HFFc6 (cell line): ENCODE data around the gene HTRA3. TPM values are rescaled to one million over a fixed set of nuclear protein-coding genes. Genes with fewer than 3 reads are reported as not detected.

ENCODE experiments used
- DNase-seq: peaks from one replicate; pipeline ENCODE4 v3.0.0-alpha.2; 2018
- H3K27ac Mint-ChIP-seq: 2 replicates; pipeline ENCODE4 v1.8.0; 2020; ENCODE audit warnings: mild to moderate bottlenecking, mixed read lengths
- H3K27me3 Mint-ChIP-seq: 2 replicates; pipeline ENCODE4 v1.8.0; 2021; ENCODE audit warnings: mild to moderate bottlenecking, moderate library complexity, mixed read lengths; ENCODE audit not compliant: insufficient read depth
- H3K36me3 Mint-ChIP-seq: 2 replicates; pipeline ENCODE4 v1.8.0; 2021; ENCODE audit warnings: low read depth, mixed read lengths
- H3K4me1 Mint-ChIP-seq: 2 replicates; pipeline ENCODE4 v1.8.0; 2020; ENCODE audit warnings: low read depth, mixed read lengths
- H3K4me3 Mint-ChIP-seq: 2 replicates; pipeline ENCODE4 v1.8.0; 2020; ENCODE audit warnings: mild to moderate bottlenecking, moderate library complexity, mixed read lengths
- H3K9me3 Mint-ChIP-seq: 2 replicates; pipeline ENCODE4 v1.8.0; 2020; ENCODE audit warnings: mild to moderate bottlenecking, mixed read lengths
- total RNA-seq, 6 experiments: library from RNA; stranded (reverse); fragmentation: NEBNext Ultra II Directional; extraction: Animal tissue kit (Norgen Biotek cat#: 25700); gene quantifications; 2 replicates in 1 of 6; 3 replicates in 5 of 6; pipeline ENCODE4 v1.2.3, GENCODE V29; 2021
- TF ChIP-seq, protein P1 (sequence below): fragments of 200-600 bp; sonication (generic); IDR thresholded peaks from 2 replicates; pipeline ENCODE4 v1.5.0; 2021; ENCODE audit warnings: antibody characterized with exemption, mild to moderate bottlenecking

The HTRA3 gene
- total RNA-seq, 6 experiments from 2014 or later: 4.2 to 7.0 (median 4.8) TPM

DNA sequence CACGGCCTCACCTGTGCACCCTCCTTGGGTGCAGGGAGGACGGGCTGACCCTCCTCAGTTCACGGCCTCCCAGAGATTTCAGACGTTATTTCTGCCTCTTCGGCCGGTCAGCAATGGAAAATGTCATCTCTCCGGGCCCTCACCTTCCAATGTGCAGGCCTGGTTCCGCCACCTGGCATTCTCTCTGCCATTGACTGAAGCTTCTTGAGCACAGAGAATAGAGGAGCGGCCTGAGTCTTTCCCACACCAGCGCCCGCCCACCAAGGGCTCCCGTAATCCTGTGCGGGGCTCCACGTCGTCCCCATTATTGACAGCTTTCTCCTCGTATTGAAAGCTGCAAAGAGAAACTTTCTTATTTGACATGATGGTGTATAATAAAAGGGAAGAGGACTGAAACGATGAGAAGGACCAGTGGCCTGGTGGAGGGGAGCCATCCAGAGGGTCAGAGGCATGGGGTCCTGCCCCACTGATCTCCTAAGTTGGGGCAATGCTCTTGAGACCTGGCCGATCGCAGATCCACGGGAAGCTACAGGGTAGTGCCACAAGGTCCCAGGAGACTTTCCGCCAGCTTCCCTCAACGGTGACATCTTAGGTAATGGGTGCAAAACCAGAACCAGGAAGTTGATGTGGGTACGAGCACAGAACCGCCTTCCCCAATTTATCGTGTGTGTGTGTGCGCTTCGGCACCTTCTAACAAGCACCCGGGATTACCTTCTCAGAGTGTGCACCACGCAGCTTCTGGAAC is 20.6 kb downstream of the HTRA3 start:
- Mint-ChIP-seq H3K4me1 (no peaks in the 10 kb centered on the region), H3K27ac (no peak overlapping the region), H3K9me3 (no peaks in the 10 kb centered on the region; the same call in 1 of the 2 replicates), H3K36me3 (peaks cover 6% of the 10 kb centered on the region; the same call in 1 of the 2 replicates), H3K4me3 (no peak overlapping the region), H3K27me3 (no peaks in the 10 kb centered on the region; the same call in none of the 2 replicates)
- TF ChIP-seq, protein P1, sequence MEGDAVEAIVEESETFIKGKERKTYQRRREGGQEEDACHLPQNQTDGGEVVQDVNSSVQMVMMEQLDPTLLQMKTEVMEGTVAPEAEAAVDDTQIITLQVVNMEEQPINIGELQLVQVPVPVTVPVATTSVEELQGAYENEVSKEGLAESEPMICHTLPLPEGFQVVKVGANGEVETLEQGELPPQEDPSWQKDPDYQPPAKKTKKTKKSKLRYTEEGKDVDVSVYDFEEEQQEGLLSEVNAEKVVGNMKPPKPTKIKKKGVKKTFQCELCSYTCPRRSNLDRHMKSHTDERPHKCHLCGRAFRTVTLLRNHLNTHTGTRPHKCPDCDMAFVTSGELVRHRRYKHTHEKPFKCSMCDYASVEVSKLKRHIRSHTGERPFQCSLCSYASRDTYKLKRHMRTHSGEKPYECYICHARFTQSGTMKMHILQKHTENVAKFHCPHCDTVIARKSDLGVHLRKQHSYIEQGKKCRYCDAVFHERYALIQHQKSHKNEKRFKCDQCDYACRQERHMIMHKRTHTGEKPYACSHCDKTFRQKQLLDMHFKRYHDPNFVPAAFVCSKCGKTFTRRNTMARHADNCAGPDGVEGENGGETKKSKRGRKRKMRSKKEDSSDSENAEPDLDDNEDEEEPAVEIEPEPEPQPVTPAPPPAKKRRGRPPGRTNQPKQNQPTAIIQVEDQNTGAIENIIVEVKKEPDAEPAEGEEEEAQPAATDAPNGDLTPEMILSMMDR: no peak
- DNase-seq: no peak

DNA sequence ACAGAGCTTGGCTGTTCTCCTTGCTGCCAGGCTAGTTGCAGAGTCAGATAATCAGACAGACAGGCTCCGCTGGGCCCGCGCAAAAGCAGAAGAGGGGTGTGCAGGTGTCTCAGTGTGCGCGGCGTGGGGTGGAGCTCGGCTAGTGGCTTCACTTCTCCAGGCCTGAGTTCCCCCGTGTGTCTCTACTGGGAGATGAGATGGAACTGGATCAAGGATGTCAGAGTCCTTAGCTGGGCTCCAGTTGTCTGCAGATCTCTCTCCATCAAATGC is 21.1 kb downstream of the HTRA3 start:
- Mint-ChIP-seq H3K36me3 (peaks cover 6% of the 10 kb centered on the region; the same call in 1 of the 2 replicates), H3K9me3 (no peaks in the 10 kb centered on the region; the same call in 1 of the 2 replicates), H3K4me1 (no peaks in the 10 kb centered on the region), H3K27ac (no peak overlapping the region), H3K27me3 (no peaks in the 10 kb centered on the region; the same call in none of the 2 replicates), H3K4me3 (no peak overlapping the region)
- TF ChIP-seq, protein P1: no peak
- no peak for DNase-seq

DNA sequence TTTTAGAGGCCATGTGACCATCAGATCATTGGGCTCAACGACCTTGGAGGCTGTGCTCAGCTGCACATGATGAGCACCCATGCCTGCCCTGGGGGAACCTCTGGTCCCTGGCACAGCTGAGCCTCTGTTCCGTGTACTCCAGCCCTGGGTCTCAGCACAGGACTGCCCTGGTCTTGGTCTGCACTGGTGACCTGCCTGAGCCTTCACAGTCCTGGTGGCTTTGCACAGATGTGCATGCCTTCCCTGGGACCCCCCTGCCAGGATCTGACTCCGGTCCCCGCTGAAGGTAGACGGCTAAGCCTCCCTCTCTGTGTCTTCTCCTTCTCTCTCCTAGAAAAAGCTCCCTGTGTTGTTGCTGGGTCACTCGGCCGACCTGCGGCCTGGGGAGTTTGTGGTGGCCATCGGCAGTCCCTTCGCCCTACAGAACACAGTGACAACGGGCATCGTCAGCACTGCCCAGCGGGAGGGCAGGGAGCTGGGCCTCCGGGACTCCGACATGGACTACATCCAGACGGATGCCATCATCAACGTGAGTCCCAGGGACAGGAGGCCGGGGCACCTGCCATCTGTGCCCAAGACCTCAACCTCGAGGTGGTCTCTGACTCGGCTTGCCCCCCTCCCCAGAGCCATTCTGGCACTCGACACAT is 21.6 kb downstream of the HTRA3 start:
- no peak overlapping the region for H3K4me3 Mint-ChIP-seq
- H3K27me3 Mint-ChIP-seq: no peaks in the 10 kb centered on the region; the same call in none of the 2 replicates
- TF ChIP-seq, protein P1: no peak
- peaks cover 6% of the 10 kb centered on the region; the same call in 1 of the 2 replicates for H3K36me3 Mint-ChIP-seq
- no peaks in the 10 kb centered on the region; the same call in 1 of the 2 replicates for H3K9me3 Mint-ChIP-seq
- DNase-seq: no peak
- no peak overlapping the region for H3K27ac Mint-ChIP-seq
- no peaks in the 10 kb centered on the region for H3K4me1 Mint-ChIP-seq

DNA sequence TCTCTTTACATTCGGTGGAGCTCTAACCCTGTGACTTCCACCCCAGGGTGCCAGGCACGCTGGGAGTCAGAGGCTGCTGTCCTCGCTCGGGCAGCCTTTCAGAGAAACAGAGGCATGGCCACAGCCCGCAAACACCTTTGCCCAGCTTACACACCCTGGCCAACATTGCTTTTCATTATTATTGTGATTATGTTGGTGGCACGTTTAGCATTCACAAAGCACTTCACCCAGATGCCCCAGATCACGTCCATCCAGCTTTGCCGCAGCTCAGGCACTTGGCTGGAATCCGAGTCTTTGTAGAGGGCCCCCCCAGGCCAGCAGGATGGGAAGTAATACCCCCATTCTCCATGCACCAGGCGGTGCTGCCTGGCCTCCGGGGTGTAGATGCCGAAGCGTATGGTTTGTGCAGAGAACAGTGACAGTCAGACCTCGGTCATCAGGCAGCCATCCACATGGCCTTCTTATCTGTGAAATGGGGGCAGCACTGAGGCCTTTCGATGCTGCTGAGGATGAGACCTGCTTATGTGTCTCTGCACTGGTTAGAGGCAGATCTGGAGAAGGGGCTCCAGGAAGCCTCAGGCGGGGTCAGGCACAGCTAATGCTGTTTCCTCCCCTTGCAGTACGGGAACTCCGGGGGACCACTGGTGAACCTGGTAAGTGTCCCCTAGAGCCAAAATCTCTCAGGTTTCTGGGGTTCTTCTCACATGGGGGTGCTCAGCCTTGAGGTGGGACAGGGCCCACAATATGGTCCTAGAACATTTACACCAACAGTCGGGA is 22.3 kb downstream of the HTRA3 start:
- H3K4me3 Mint-ChIP-seq: no peak overlapping the region
- H3K9me3 Mint-ChIP-seq: no peaks in the 10 kb centered on the region; the same call in 1 of the 2 replicates
- no peaks in the 10 kb centered on the region for H3K4me1 Mint-ChIP-seq
- TF ChIP-seq, protein P1: no peak
- no peak for DNase-seq
- H3K27ac Mint-ChIP-seq: no peak overlapping the region
- peaks cover 6% of the 10 kb centered on the region; the same call in 1 of the 2 replicates for H3K36me3 Mint-ChIP-seq
- H3K27me3 Mint-ChIP-seq: no peaks in the 10 kb centered on the region; the same call in none of the 2 replicates

DNA sequence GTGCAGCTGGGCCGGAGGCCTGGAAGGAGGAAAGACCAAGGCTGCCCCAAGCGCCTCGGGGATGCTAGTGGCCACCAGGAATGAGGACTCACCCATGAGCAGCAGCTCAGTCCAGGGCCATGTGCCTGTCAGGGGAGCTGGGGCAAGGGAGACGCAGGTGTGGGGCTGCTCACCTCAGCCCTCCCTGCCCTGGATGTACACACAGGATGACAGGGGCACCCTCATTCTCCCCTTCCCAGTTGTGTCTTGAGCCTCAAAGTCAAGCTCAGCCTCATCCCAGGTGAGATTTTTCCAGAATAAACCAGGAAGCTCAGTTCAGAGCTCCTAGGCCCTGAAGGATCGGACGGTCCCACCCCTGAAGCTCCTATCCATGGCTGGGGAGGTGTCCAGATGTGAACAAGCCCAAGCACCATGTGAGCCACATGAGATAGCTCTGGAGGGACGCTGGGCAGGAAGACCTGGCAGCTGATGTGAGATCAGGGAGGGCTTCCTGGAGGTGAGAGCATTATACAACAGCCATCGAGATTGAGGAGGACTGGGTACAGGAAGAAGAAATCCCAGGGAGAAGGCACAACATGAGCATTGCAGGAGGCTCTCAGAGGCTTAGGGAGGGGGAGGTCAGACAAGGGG is 23.0 kb downstream of the HTRA3 start:
- H3K27me3 Mint-ChIP-seq: no peaks in the 10 kb centered on the region; the same call in none of the 2 replicates
- H3K4me3 Mint-ChIP-seq: no peak overlapping the region
- TF ChIP-seq, protein P1: no peak
- no peaks in the 10 kb centered on the region; the same call in 1 of the 2 replicates for H3K9me3 Mint-ChIP-seq
- no peak for DNase-seq
- H3K4me1 Mint-ChIP-seq: no peaks in the 10 kb centered on the region
- peaks cover 6% of the 10 kb centered on the region; the same call in 1 of the 2 replicates for H3K36me3 Mint-ChIP-seq
- no peak overlapping the region for H3K27ac Mint-ChIP-seq
